SK-N-SH treated with all-trans-retinoic acid at 6 μM for 48 hours (cell line): ENCODE measurements around the gene METTL26.

Experiments used
- ATAC-seq: fragments of 200-7000 bp; cut with Tn5 transposase; 3 replicates; pipeline ENCODE4 v1.9.1; 2020; ENCODE audit warnings: mild to moderate bottlenecking, moderate library complexity
- ARNTL ChIP-seq: fragments of 450-650 bp; formaldehyde crosslinking; IDR thresholded peaks from 2 replicates; pipeline ENCODE4 v1.5.0; 2020; ENCODE audit warnings: low read depth, mild to moderate bottlenecking, moderate library complexity, borderline replicate concordance
- BACH2 ChIP-seq: fragments of 250-450 bp; sonication (Bioruptor Pico); IDR thresholded peaks from 2 replicates; pipeline ENCODE4 v1.9.0; 2021; ENCODE audit warnings: mild to moderate bottlenecking, borderline replicate concordance
- CREB5 ChIP-seq: fragments of 250-450 bp; sonication (Bioruptor Pico); IDR thresholded peaks from 2 replicates; pipeline ENCODE4 v1.5.1; 2020; ENCODE audit warnings: low read depth, mild to moderate bottlenecking, moderate library complexity
- CSDC2 ChIP-seq: fragments of 250-450 bp; sonication (Bioruptor Pico); IDR thresholded peaks from 2 replicates; pipeline ENCODE4 v1.5.0; 2020; ENCODE audit warnings: mild to moderate bottlenecking, moderate library complexity
- CSRNP3 ChIP-seq: fragments of 250-450 bp; sonication (Bioruptor Pico); IDR thresholded peaks from 2 replicates; pipeline ENCODE4 v1.5.1; 2021; ENCODE audit warnings: mild to moderate bottlenecking, moderate library complexity
- ESRRG ChIP-seq: fragments of 250-450 bp; sonication (Bioruptor Pico); IDR thresholded peaks from 2 replicates; pipeline ENCODE4 v1.6.1; 2021; ENCODE audit warnings: mild to moderate bottlenecking
- GLIS3 ChIP-seq: fragments of 250-450 bp; sonication (Bioruptor Pico); IDR thresholded peaks from 2 replicates; pipeline ENCODE4 v1.5.0; 2020; ENCODE audit warnings: mild to moderate bottlenecking, moderate library complexity
- ISL1 ChIP-seq: fragments of 250-450 bp; sonication (Bioruptor Pico); IDR thresholded peaks from 2 replicates; pipeline ENCODE4 v2.1.2; 2022; ENCODE audit warnings: mild to moderate bottlenecking, moderate library complexity
- OSR1 ChIP-seq: fragments of 250-450 bp; sonication (Bioruptor Pico); IDR thresholded peaks from 2 replicates; pipeline ENCODE4 v1.8.0; 2022; ENCODE audit warnings: moderate library complexity, mild to moderate bottlenecking, inconsistent platforms
- PATZ1 ChIP-seq: fragments of 250-450 bp; sonication (Bioruptor Pico); IDR thresholded peaks from 2 replicates; pipeline ENCODE4 v1.8.0; 2020; ENCODE audit warnings: mild to moderate bottlenecking, moderate library complexity, borderline replicate concordance
- POU6F1 ChIP-seq: fragments of 250-450 bp; sonication (Bioruptor Pico); IDR thresholded peaks from 2 replicates; pipeline ENCODE4 v1.8.0; 2021; ENCODE audit warnings: low read depth, mild to moderate bottlenecking, moderate library complexity, borderline replicate concordance
- PPARA ChIP-seq: fragments of 250-450 bp; sonication (Bioruptor Pico); IDR thresholded peaks from 2 replicates; pipeline ENCODE4 v1.5.0; 2020; ENCODE audit warnings: mild to moderate bottlenecking, borderline replicate concordance
- RARB ChIP-seq: fragments of 250-450 bp; sonication (Bioruptor Pico); IDR thresholded peaks from 2 replicates; pipeline ENCODE4 v1.8.0; 2021; ENCODE audit warnings: mild to moderate bottlenecking, moderate library complexity
- TCF4 ChIP-seq: fragments of 250-450 bp; sonication (Bioruptor Pico); IDR thresholded peaks from 2 replicates; pipeline ENCODE4 v1.8.0; 2021; ENCODE audit warnings: mild to moderate bottlenecking, moderate library complexity, borderline replicate concordance
- TOX ChIP-seq: fragments of 250-450 bp; sonication (Bioruptor Pico); IDR thresholded peaks from 2 replicates; pipeline ENCODE4 v1.8.0; 2021; ENCODE audit warnings: mild to moderate bottlenecking, moderate library complexity, borderline replicate concordance
- TSHZ2 ChIP-seq: fragments of 250-450 bp; sonication (Bioruptor Pico); IDR thresholded peaks from 2 replicates; pipeline ENCODE4 v1.5.0; 2020; ENCODE audit warnings: mild to moderate bottlenecking, moderate library complexity
- ZFP3 ChIP-seq: fragments of 250-450 bp; sonication (Bioruptor Pico); IDR thresholded peaks from 2 replicates; pipeline ENCODE4 v1.5.0; 2020; ENCODE audit warnings: mild to moderate bottlenecking, moderate library complexity
- ZFP30 ChIP-seq: fragments of 450-650 bp; formaldehyde crosslinking; IDR thresholded peaks from 2 replicates; pipeline ENCODE4 v1.5.0; 2022; ENCODE audit warnings: mild to moderate bottlenecking, moderate library complexity
- ZNF70 ChIP-seq: fragments of 450-650 bp; formaldehyde crosslinking; IDR thresholded peaks from 2 replicates; pipeline ENCODE4 v1.5.0; 2020; ENCODE audit warnings: mild to moderate bottlenecking, moderate library complexity
- ZNF8 ChIP-seq: fragments of 450-650 bp; formaldehyde crosslinking; IDR thresholded peaks from 2 replicates; pipeline ENCODE4 v1.5.0; 2020; ENCODE audit warnings: mild to moderate bottlenecking, moderate library complexity

Gene METTL26

GRCh38 chr16:682493-683395, 46.6 kb upstream of the METTL26 start:
- no peak for TF ChIP-seq CREB5 (CRISPR knock-in tag)
- no peak for TF ChIP-seq TCF4 (CRISPR knock-in tag)
- TF ChIP-seq TSHZ2 (CRISPR knock-in tag) = no peak
- no peak for TF ChIP-seq TOX (CRISPR knock-in tag)
- TF ChIP-seq PPARA (CRISPR knock-in tag) = no peak
- TF ChIP-seq OSR1 (CRISPR knock-in tag) = no peak
- no peak for TF ChIP-seq CSRNP3 (CRISPR knock-in tag)
- TF ChIP-seq ZNF70 (CRISPR knock-in tag) = no peak
- no peak for TF ChIP-seq PATZ1 (CRISPR knock-in tag)
- TF ChIP-seq POU6F1 (CRISPR knock-in tag) = no peak
- TF ChIP-seq ESRRG (CRISPR knock-in tag) = no peak
- TF ChIP-seq RARB (CRISPR knock-in tag) = no peak
- no peak for TF ChIP-seq ZFP30 (CRISPR knock-in tag)
- no peak for TF ChIP-seq ISL1 (CRISPR knock-in tag)
- no peak for TF ChIP-seq ZFP3
- no peak for TF ChIP-seq ARNTL (CRISPR knock-in tag)
- no peak for TF ChIP-seq ZNF8 (CRISPR knock-in tag)
- ATAC-seq = no peak

- ATAC-seq = no peak
- TF ChIP-seq ARNTL (CRISPR knock-in tag) (no peak), RARB (CRISPR knock-in tag) (no peak), CSDC2 (CRISPR knock-in tag) (no peak), GLIS3 (CRISPR knock-in tag) (no peak), ISL1 (CRISPR knock-in tag) (no peak), ZFP3 (no peak), POU6F1 (CRISPR knock-in tag) (no peak), PATZ1 (CRISPR knock-in tag) (no peak), BACH2 (CRISPR knock-in tag) (no peak), ESRRG (CRISPR knock-in tag) (no peak), ZNF8 (CRISPR knock-in tag) (no peak), TSHZ2 (CRISPR knock-in tag) (no peak)
Measured at GRCh38 chr16:681746-682427, 45.8 kb upstream of the METTL26 start.
